K562 (cell line): ENCODE measurements around the gene ATP6V1F. TPM values are rescaled to one million over a fixed set of nuclear protein-coding genes. Genes with fewer than 3 reads are reported as not detected.

Experiments
- ATAC-seq: fragments of 200-7000 bp; cut with Tn5 transposase; 3 replicates; pipeline ENCODE4 v1.9.1; 2020; ENCODE audit warnings: moderate library complexity
- BruUV-seq: library from RNA; stranded (reverse); fragments of 400-500 nt; replicated peaks from 2 replicates; lab custom pipeline; 2021; lab: Mats Ljungman, UMichigan
- CTCF ChIA-PET: fragments of 300-600 bp; formaldehyde crosslinking; extraction: SDS; loops from one replicate; lab custom pipeline; 2021; ENCODE audit warnings: low intra/inter-chr PET ratio; lab: Yijun Ruan, JAX
- POLR2A ChIA-PET: fragments of 300-600, 350-650 bp; sonication (Branson Sonifier 250); formaldehyde crosslinking; extraction: SDS; loops from one replicate; lab custom pipeline; 2021; ENCODE audit warnings: antibody characterized with exemption, inconsistent platforms; lab: Yijun Ruan, JAX
- DNase-seq, 4 experiments: peaks; one replicate each; pipeline versions ENCODE4 v3.0.0 to v3.0.0-alpha.2; 2011 to 2018; ENCODE audit warnings: low spot score in 3 of 4, mixed read lengths in 3 of 4; ENCODE audit errors: extremely low read depth in 1 of 4
- FAIRE-seq: peaks from 2 replicates; lab custom pipeline; 2011; peaks lifted over from hg19 to GRCh38; lab: Jason Lieb, UNC
- H2AFZ ChIP-seq: 2 replicates; pipeline ENCODE4 v1.6.0; 2011; ENCODE audit warnings: low read depth, low read length, control low read depth, inconsistent platforms
- H3K27ac ChIP-seq: fragments of 200-600 bp; 3 replicates; pipeline ENCODE4 v1.8.0; 2011; ENCODE audit warnings: low read depth, mild to moderate bottlenecking, control low read depth, inconsistent platforms, low read length, moderate library complexity, mixed read lengths; ENCODE audit errors: extremely low read depth
- H3K27me3 ChIP-seq, 2 experiments: fragments of 300-600 bp in 1 of 2; 2 replicates in 1 of 2; 3 replicates in 1 of 2; pipeline versions ENCODE4 v1.6.0 to v1.8.0; 2011; ENCODE audit warnings: inconsistent platforms in 2 of 2, low read length in 2 of 2, mild to moderate bottlenecking in 1 of 2, mixed read lengths in 1 of 2, moderate library complexity in 1 of 2; ENCODE audit not compliant: control insufficient read depth in 2 of 2, insufficient read depth in 2 of 2
- H3K36me3 ChIP-seq: fragments of 300-600 bp; 3 replicates; pipeline ENCODE4 v1.8.0; 2011; ENCODE audit warnings: mild to moderate bottlenecking, low read length, inconsistent platforms; ENCODE audit not compliant: control insufficient read depth, insufficient read depth
- H3K4me1 ChIP-seq, 2 experiments: fragments of 200-600 bp in 1 of 2; replicated peaks in 1 of 2; 2 replicates in 1 of 2; 3 replicates in 1 of 2; pipeline versions ENCODE4 v1.5.1 to v1.8.0; 2011; ENCODE audit warnings: inconsistent platforms in 2 of 2, low read length in 2 of 2, mild to moderate bottlenecking in 1 of 2, mixed read lengths in 1 of 2, moderate library complexity in 1 of 2; ENCODE audit not compliant: control insufficient read depth in 2 of 2, insufficient read depth in 2 of 2
- H3K4me2 ChIP-seq: 2 replicates; pipeline ENCODE4 v1.6.1; 2011; ENCODE audit warnings: low read length, control low read depth, inconsistent platforms, mixed read lengths; ENCODE audit not compliant: insufficient read depth
- H3K4me3 ChIP-seq: fragments of 200-600 bp; sonication (generic), shearing (Covaris generic); 2 replicates; pipeline ENCODE4 v1.5.1; 2016; ENCODE audit warnings: control low read depth, inconsistent platforms
- H3K79me2 ChIP-seq: fragments of 200-600 bp; 3 replicates; pipeline ENCODE4 v1.8.0; 2011; ENCODE audit warnings: low read length, inconsistent platforms; ENCODE audit not compliant: control insufficient read depth, insufficient read depth
- H3K9ac ChIP-seq, 2 experiments: 2 replicates each; pipeline versions ENCODE4 v1.6.0 to v1.6.1; 2011; ENCODE audit warnings: low read depth in 2 of 2, low read length in 2 of 2, control low read depth in 1 of 2, inconsistent platforms in 1 of 2, mild to moderate bottlenecking in 1 of 2, mixed read lengths in 1 of 2; ENCODE audit not compliant: insufficient read depth in 1 of 2
- H3K9me1 ChIP-seq: one replicate; pipeline ENCODE4 v1.6.0; 2011; ENCODE audit warnings: inconsistent platforms, mild to moderate bottlenecking, low read length, moderate library complexity; ENCODE audit not compliant: control insufficient read depth, insufficient read depth
- H3K9me3 ChIP-seq: replicated peaks from 2 replicates; pipeline ENCODE4 v1.5.1; 2011; ENCODE audit warnings: low read depth, low read length, inconsistent platforms; ENCODE audit not compliant: control insufficient read depth, insufficient read depth
- H4K20me1 ChIP-seq: replicated peaks from 2 replicates; pipeline ENCODE4 v1.6.1; 2011; ENCODE audit warnings: low read length, inconsistent platforms, mixed read lengths; ENCODE audit not compliant: control insufficient read depth, insufficient read depth
- E2F4 ChIP-seq: sonication (generic); formaldehyde crosslinking; IDR thresholded peaks from 2 replicates; pipeline ENCODE4 v1.8.0; 2022; ENCODE audit warnings: mild to moderate bottlenecking, low read depth, missing genetic modification reagents
- FOXM1 ChIP-seq, 2 experiments: fragments of 450-650 bp in 1 of 2; sonication (generic) in 1 of 2; formaldehyde crosslinking in 1 of 2; IDR thresholded peaks; 2 replicates each; pipeline versions ENCODE4 v1.6.1 to v1.9.0; 2017 to 2022; ENCODE audit warnings: low read depth in 2 of 2, mild to moderate bottlenecking in 2 of 2, missing genetic modification reagents in 1 of 2, moderate library complexity in 1 of 2
- FUS ChIP-seq: fragments of 200-400 bp; formaldehyde crosslinking; optimal IDR thresholded peaks from 2 replicates; pipeline ENCODE3; 2017; ENCODE audit warnings: low read depth, low read length
- MCM5 ChIP-seq: fragments of 450-650 bp; IDR thresholded peaks from 2 replicates; pipeline ENCODE4 v1.6.1; 2016; ENCODE audit warnings: low read depth
- RHOXF2B ChIP-seq: fragments of 250-450 bp; sonication (Bioruptor Pico); conservative IDR thresholded peaks from 2 replicates; pipeline ENCODE4 v1.5.1; 2021
- SAP30 ChIP-seq: fragments of 200-600 bp; sonication (generic); IDR thresholded peaks from 2 replicates; pipeline ENCODE4 v1.6.1; 2012; ENCODE audit warnings: borderline replicate concordance, low read depth, mild to moderate bottlenecking, moderate library complexity, low read length, control low read depth, inconsistent platforms; ENCODE audit not compliant: insufficient read depth, poor library complexity, severe bottlenecking
- SMARCB1 ChIP-seq: IDR thresholded peaks from 2 replicates; pipeline ENCODE4 v1.6.1; 2011; ENCODE audit warnings: improper control_type of control experiment, low read depth; ENCODE audit not compliant: insufficient read length
- SP1 ChIP-seq: sonication (generic); formaldehyde crosslinking; IDR thresholded peaks from 2 replicates; pipeline ENCODE4 v1.8.1; 2022; ENCODE audit warnings: mild to moderate bottlenecking, missing genetic modification reagents
- SUPT5H ChIP-seq: fragments of 450-650 bp; IDR thresholded peaks from 2 replicates; pipeline ENCODE4 v1.6.1; 2016
- THRA ChIP-seq: fragments of 450-650 bp; IDR thresholded peaks from 2 replicates; pipeline ENCODE4 v1.6.1; 2017; ENCODE audit warnings: mild to moderate bottlenecking, moderate library complexity
- USF2 ChIP-seq: sonication (generic); formaldehyde crosslinking; IDR thresholded peaks from 2 replicates; pipeline ENCODE4 v1.5.0; 2020; ENCODE audit warnings: missing genetic modification reagents
- ZNF24 ChIP-seq: fragments of 450-650 bp; IDR thresholded peaks from 2 replicates; pipeline ENCODE4 v1.6.1; 2016
- ZNF586 ChIP-seq: fragments of 450-650 bp; formaldehyde crosslinking; conservative IDR thresholded peaks from 2 replicates; pipeline ENCODE4 v1.4.0; 2020; ENCODE audit warnings: mild to moderate bottlenecking, moderate library complexity
- ZNF707 ChIP-seq: fragments of 250-450 bp; sonication (Bioruptor Pico); conservative IDR thresholded peaks from 2 replicates; pipeline ENCODE4 v1.8.0; 2022; ENCODE audit warnings: inconsistent platforms, mild to moderate bottlenecking, moderate library complexity
- WGBS: fragments of 100-300 bp; shearing (Covaris generic); methylation state at CpG from one replicate; pipeline ENCODE4 v1.1.6; 2016; ENCODE audit warnings: low coverage, mixed read lengths; ENCODE audit not compliant: insufficient coverage; ENCODE audit errors: missing lambda C conversion rate; 5-methylcytosine and 5-hydroxymethylcytosine counted together
- in situ Hi-C: fragments of 300-500 bp; cut with MboI; formaldehyde crosslinking; loops from 4 replicates; pipeline ENCODE4 v1.15.0; 2018; ENCODE audit warnings: inconsistent platforms, mixed read lengths
- intact Hi-C: fragments of 100-400 bp; cut with micrococcal nuclease; formaldehyde crosslinking; loops from 2 replicates; pipeline ENCODE4 v1.14.2; 2022
- polyA plus RNA-seq, 8 experiments: library from polyadenylated mRNA; depleted of rRNA in 4 of 8; stranded (reverse) in 5 of 8; unstranded in 3 of 8; fragments of >200 nt; fragmentation: Nextera tagmentation in 2 of 8; fragmentation: Illumina TruSeq in 1 of 8; extraction: Ambion mirVana in 2 of 8; extraction: Trizol in 1 of 8; gene quantifications; 2 replicates each; pipeline versions ENCODE4 v1.2.1 to v1.2.3, GENCODE V29; 2011 to 2014; ENCODE audit warnings: inconsistent platforms in 1 of 8, missing spikeins in 1 of 8
- total RNA-seq, 7 experiments: library from RNA; depleted of rRNA in 6 of 7; stranded (reverse); fragments of >200 nt in 6 of 7; fragmentation: Illumina TruSeq in 2 of 7; extraction: Trizol in 2 of 7; gene quantifications; 2 replicates each; pipeline versions ENCODE4 v1.2.1 to v1.2.3, GENCODE V29; 2011 to 2021; ENCODE audit warnings: low replicate concordance in 1 of 7
- TF ChIP-seq, protein P1 (sequence below): fragments of 250-450 bp; sonication (Bioruptor Pico); IDR thresholded peaks from 2 replicates; pipeline ENCODE4 v1.4.0; 2020; ENCODE audit warnings: borderline replicate concordance
- TF ChIP-seq, protein P2 (sequence below): fragments of 450-650 bp; IDR thresholded peaks from 2 replicates; pipeline ENCODE4 v1.7.0; 2016; ENCODE audit warnings: borderline replicate concordance

Gene ATP6V1F
- total and polyA plus RNA-seq, 9 of the 15 experiments (the other 6 are each of a cell fraction or from before 2014, with no cell fraction given): 206 to 1,123 (median 542) TPM

DNA sequence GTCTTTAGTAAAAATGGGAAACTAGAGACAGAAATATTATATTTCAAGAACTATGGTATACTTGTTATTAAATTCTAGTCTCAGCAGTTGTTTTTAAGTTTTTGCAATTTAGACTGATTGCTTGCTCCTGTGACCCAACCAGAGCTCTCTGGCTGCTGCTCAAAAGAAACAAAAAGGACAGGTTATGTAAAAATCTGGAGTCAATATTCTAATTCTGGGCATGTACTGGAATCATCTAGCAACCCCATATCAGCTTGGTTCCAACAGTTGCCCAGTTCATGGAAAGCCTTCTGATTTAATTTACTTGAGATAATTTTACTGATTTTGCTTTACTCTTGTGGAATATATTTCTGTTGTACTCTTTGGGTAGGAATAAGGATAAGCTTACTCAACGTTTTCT lies 37.6 kb downstream of the ATP6V1F start:
- H4K20me1 ChIP-seq: no peaks in the 10 kb centered on the region
- no TSS peak for BruUV-seq
- 4% methylated on average over 1 of the region's 1 CpG for WGBS
- TF ChIP-seq FOXM1 (IDR thresholded peaks at IDR 0.05; ENCODE audit: low read depth) (no peak), FOXM1 (CRISPR knock-in tag; IDR thresholded peaks at IDR 0.05; ENCODE audit: low read depth) (no peak), SMARCB1 (no peak), THRA (no peak), MCM5 (no peak), ZNF24 (no peak), E2F4 (no peak), RHOXF2B (CRISPR knock-in tag) (no peak), ZNF586 (CRISPR knock-in tag) (no peak), FUS (no peak), USF2 (CRISPR knock-in tag) (no peak), ZNF707 (no peak), SAP30 (no peak), SP1 (no peak), SUPT5H (no peak)
- TF ChIP-seq, protein P1, sequence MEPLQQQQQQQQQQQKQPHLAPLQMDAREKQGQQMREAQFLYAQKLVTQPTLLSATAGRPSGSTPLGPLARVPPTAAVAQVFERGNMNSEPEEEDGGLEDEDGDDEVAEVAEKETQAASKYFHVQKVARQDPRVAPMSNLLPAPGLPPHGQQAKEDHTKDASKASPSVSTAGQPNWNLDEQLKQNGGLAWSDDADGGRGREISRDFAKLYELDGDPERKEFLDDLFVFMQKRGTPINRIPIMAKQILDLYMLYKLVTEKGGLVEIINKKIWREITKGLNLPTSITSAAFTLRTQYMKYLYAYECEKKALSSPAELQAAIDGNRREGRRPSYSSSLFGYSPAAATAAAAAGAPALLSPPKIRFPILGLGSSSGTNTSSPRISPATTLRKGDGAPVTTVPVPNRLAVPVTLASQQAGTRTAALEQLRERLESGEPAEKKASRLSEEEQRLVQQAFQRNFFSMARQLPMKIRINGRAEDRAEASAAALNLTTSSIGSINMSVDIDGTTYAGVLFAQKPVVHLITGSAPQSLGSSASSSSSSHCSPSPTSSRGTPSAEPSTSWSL (CRISPR knock-in tag): no peak
- TF ChIP-seq, protein P2, sequence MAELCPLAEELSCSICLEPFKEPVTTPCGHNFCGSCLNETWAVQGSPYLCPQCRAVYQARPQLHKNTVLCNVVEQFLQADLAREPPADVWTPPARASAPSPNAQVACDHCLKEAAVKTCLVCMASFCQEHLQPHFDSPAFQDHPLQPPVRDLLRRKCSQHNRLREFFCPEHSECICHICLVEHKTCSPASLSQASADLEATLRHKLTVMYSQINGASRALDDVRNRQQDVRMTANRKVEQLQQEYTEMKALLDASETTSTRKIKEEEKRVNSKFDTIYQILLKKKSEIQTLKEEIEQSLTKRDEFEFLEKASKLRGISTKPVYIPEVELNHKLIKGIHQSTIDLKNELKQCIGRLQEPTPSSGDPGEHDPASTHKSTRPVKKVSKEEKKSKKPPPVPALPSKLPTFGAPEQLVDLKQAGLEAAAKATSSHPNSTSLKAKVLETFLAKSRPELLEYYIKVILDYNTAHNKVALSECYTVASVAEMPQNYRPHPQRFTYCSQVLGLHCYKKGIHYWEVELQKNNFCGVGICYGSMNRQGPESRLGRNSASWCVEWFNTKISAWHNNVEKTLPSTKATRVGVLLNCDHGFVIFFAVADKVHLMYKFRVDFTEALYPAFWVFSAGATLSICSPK: no peak

More for the DNA sequence above, 37.6 kb downstream of the ATP6V1F start:
- Histone ChIP-seq H3K4me1 (peaks cover 13 to 23% of the 10 kb centered on the region in 2 experiments), H3K9ac (no peak overlapping the region), H3K9me3 (peaks cover 11% of the 10 kb centered on the region; the same call in 1 of the 2 replicates), H3K4me2 (no peak overlapping the region), H3K79me2 (no peaks in the 10 kb centered on the region), H3K9me1 (no peaks in the 10 kb centered on the region), H3K4me3 (no peak overlapping the region), H3K27ac (no peak overlapping the region), H3K27me3 (no peaks in the 10 kb centered on the region), H3K36me3 (no peaks in the 10 kb centered on the region), H2AFZ (no peak overlapping the region)
- ChIA-PET POLR2A (no interaction called here), CTCF (no interaction called here)
- no peak for FAIRE-seq
- in situ Hi-C loops (no loop called here), intact Hi-C loops (no loop called here)
- no peak for ATAC-seq
- no peak for DNase-seq
